ENCODE measurements around the gene TDRD7. TPM values are rescaled to one million over a fixed set of nuclear protein-coding genes. Genes with fewer than 3 reads are reported as not detected.
"Not testable (repeated sequence)": the region's sequence is repeated elsewhere in the genome, so short reads cannot be mapped to it uniquely, and the experiment has no call there.

The TDRD7 gene
- total RNA-seq, 1 donor from 2014 or later, result 4.1 TPM

DNA sequence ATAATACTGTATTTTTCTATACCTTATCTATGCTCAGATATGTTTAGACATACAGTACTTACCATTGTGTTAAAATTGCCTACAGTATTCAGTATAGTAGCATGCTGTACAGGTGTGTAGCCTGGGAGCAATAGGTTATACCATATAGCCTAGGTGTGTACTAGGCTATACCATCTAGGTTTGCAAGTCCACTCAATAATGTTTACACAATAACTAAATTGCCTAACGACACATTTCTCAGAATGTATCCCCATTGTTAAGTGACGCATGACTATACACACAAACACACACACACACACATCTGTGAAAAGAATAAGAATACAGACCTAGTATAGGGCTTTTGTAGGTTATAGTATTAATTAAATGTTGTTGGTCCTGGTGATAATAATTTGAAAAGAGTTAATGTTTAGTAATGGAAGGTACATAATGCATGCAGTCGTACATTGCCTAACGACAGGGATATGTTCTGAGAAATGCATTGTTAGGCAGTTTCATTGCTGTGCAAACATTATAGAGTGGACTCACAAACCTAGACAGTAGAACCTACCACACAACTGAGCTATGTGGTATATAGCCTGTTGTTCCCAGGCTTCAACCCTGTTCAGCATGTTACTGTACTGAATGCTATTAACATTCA is 13.6 kb downstream of the TDRD7 start:
- ATAC-seq (peak; percentile 70), DNase-seq (ENCODE audit: low spot score) (no peak)

DNA sequence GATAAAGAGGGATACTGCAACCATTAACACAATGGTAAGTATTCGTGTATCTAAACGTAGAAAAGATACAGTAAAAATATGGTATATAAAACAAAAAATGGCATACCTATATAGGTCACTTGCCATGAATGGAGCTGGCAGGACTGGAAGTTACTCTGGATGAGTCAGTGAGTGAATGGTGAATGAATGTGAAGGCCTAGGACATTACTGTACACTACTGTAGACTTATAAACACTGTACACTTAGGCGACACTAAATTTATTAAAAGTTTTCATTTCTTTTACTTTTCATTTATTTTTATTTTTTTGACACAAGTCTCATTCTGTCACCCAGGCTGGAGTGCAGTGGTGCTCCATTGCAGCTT is 14.1 kb downstream of the TDRD7 start:
- ATAC-seq (no peak), DNase-seq (ENCODE audit: low spot score) (no peak)

DNA sequence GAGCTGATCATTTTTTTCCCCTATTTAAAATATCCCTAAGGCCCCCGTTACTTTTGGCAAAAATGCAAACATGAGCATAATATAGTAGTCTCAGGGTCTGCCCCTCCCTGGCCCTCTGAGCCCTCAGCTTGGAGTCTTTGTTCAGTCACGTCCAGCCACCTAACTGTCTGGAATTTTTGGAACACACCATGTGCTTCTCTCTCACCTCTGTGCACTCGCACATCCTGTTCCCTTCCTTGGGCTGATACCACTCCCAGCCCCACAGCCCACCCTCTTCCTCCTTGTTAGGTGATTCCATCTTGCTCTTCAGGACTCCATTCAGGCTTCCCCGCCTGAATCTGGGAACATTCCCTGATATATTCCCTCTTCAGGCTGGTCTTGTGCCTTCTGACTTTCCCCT is 16.0 kb downstream of the TDRD7 start:
- DNase-seq (ENCODE audit: low spot score), result no peak
- no peak for ATAC-seq

- DNase-seq (ENCODE audit: low spot score) (no peak), ATAC-seq (no peak)
Measured at GRCh38 chr9:97430316-97431043, 18.6 kb downstream of the TDRD7 start.

GRCh38 chr9:97431044-97431441 is 19.1 kb downstream of the TDRD7 start:
- ATAC-seq (no peak), DNase-seq (ENCODE audit: low spot score) (no peak)

DNA sequence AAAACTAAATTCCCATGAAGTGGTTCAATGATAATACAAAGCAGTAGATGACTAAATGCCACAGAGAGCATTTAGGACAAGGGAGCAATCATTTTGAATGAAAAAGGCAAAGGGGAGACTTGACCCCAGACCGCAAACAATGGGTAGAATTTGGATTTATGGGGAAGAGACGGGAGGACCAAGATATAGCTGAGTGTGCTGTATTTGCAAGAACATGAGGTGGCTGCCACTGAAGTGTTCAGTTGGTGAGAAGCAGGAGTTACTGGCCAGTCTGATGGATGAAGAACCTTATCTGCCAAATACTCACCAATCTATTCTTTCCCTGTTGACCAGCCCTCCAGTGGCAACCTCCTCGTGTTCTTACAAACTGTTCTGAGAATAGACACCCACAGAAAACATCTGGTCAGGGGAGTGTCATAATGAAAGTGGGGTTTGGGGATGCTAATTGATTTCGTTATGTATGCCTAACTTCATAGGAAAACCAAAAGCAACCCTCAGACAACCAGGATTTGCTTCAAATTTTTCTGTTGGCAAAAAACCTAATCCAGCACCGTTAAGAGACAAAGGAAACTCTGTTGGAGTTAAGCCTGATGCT is 19.8 kb downstream of the TDRD7 start:
- no peak for ATAC-seq
- DNase-seq (ENCODE audit: low spot score), result no peak

DNA sequence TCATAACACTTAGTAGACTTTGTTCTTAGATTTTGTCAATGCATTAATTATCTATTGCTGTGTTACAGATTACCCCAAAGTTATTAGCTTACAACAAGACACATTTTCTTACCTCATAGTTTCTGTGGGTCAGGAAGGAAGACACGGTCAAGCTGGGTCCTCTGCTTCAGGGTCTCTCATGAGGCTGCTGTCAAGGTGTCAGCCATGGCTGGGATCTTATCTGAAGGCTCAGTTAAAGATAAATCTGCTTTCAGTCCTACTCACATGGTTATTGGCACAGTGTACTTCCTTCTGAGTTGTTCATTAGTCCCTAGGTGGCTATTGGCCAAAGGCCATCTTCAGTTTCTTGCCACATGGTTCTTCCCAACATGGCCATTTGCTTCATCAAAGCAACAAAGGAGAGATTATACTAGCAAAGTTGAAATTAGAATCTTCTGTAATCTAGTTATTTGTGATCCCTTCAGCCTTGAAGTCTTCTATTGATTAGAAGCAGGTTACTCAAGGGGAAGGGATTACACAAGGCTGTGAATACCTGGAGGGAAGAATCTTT is 25.2 kb downstream of the TDRD7 start:
- DNase-seq (ENCODE audit: low spot score) (no peak), ATAC-seq (no peak)

- no peak for ATAC-seq
- no peak for DNase-seq (ENCODE audit: low spot score)
Measured at GRCh38 chr9:97438257-97438656, 26.4 kb downstream of the TDRD7 start.

DNA sequence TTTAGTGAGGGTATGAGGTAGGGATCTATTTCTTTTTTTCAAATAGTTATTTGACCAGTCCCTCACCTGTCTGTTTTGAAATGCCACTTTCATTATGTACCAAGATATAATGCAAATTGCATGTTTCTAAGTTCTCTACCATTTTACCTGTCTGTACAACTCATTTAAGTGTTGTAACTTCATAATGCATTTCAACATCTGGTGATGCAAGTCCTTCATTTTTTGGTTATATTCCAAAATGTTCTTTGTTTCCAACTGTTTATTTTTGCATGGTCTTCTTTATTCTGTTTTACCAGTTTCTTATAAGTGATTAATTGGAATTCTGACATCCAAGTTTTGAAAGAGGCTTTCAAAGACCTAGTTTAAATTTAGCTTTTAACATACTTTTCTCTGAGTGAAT is 26.8 kb downstream of the TDRD7 start:
- no peak for DNase-seq (ENCODE audit: low spot score)
- ATAC-seq, result no peak

DNA sequence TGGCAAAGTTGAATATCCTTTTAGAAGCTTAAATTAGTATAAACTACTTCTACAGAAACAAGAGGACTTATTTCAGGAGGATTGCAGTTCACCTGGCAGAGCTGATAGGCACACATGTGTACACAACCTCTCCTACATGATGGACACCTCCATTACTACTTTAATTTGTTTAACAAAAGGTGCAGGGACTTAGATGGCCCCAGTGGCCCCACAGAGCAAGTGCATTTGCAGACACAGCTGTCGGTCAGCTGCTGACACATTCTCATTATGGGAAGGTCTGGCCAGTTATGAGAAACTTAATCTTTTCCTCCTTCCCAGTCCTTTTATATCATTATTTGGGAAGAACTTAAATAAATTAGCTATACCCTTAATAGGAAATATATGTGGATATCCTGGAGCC is 28.3 kb downstream of the TDRD7 start:
- ATAC-seq, result no peak

DNA sequence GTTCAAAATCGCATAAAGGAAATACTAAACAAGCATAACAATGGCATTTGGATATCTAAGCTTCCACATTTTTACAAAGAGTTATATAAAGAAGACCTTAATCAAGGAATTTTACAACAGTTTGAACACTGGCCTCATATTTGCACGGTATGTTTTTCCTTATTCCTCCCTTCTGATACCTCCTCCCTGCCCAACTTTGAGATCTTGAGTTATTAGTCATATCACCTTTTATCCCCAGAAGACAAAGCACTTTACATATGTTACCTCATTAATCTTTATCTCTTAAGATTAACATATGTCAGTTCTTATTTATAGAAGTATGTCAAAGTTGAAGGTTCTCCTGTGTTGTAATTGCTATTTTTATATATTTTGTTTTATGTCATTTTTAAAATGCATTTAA is 29.8 kb downstream of the TDRD7 start:
- ATAC-seq, result no peak
- DNase-seq (ENCODE audit: low spot score), result no peak

More for the DNA sequence above, 28.3 kb downstream of the TDRD7 start:
- DNase-seq (ENCODE audit: low spot score), result no peak

DNA sequence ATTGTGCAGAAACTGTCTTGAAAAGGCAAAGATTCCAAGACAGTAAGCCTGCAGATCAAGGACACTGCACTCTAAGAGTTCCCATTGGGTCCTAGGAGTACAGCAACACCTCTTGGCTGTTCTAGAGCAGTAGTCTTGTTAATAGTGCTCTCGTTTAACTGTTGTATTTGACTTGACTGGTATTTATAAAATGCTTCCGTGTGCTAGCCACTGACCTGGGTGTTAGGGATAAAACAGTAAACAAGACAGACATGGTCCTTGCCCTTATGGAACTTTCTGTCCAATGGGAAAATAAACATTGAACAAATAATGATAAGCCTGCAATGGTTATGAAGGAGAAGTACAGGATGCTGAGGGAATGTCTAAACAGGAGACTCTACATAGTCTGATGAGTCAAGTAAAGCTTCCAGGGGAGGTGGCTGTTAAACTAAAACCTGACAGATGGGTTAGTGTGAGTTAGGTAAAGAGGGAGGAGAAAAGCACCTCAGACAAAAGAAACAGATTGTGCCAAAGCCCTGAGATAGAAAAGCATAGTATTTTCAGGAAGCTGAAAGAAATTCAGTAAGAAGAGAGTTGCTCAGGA is 33.3 kb downstream of the TDRD7 start:
- ATAC-seq (no peak), DNase-seq (ENCODE audit: low spot score) (no peak)

DNA sequence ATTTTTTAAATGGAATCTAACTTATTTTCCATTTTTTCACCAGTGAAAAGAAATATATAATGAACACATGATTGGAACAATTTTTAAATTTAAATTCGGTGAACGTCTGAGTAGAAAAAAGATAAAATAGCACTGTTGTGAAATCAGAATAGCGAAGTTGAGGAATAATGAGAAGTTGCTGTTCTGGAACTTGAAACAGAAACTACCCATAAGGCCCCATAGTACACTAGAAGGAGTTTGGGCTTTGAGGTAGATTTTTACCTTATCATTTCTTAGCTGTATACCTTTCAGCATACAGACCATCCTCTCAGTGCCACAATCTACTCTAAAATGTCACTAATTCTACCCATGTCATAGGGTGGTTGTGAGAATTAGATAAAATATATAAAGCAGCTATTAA is 35.1 kb downstream of the TDRD7 start:
- ATAC-seq (no peak), DNase-seq (ENCODE audit: low spot score) (no peak)

GRCh38 chr9:97453573-97453972 is 41.7 kb downstream of the TDRD7 start:
- DNase-seq (ENCODE audit: low spot score); ATAC-seq: not testable (repeated sequence)

DNA sequence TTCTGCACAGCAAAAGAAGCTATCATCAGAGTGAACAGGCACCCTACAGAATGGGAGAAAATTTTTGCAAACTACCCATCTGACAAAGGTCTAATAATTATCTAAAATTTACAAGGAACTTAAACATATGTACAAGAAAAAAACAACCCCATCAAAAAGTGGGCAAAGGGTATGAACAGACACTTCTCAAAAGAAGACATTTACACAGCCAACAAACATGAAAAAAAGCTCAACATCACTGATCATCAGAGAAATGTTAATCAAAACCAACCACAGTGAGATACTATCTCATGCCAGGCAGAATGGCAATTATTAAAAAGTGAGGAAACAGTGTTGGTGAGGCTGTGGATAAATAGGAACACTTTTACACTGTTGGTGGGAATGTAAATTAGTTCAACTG is 44.9 kb downstream of the TDRD7 start:
- DNase-seq (ENCODE audit: low spot score); ATAC-seq: not testable (repeated sequence)

DNA sequence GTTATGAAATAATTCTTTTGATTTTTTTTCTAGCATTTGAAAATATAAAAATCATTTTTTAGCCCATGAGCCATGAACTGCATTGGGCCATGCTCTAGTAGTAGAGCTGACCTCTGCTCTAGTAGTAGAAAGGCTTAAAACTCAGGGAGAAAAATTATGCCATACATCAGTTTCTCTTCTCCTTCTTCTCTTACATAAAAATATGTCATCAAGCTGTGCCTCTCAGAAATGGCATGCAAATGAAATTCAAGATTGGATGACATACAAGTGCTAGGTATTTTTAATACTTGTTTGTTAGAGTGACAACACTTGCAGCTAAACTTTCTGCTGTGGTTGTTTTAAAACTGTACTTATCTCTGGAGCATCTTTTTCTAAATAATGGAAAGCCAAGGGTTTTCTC is 47.4 kb downstream of the TDRD7 start:
- no peak for DNase-seq (ENCODE audit: low spot score)
- no peak for ATAC-seq

- peak; percentile 38 for ATAC-seq
- DNase-seq (ENCODE audit: low spot score), result no peak
Measured at GRCh38 chr9:97462159-97462558, 50.3 kb downstream of the TDRD7 start.

GRCh38 chr9:97462914-97463313 is 51.0 kb downstream of the TDRD7 start:
- no peak for ATAC-seq

GRCh38 chr9:97468658-97469448 is 57.0 kb downstream of the TDRD7 start:
- ATAC-seq (peak; percentile 98), DNase-seq (ENCODE audit: low spot score) (peak; percentile 89)

More at GRCh38 chr9:97462914-97463313, 51.0 kb downstream of the TDRD7 start:
- DNase-seq (ENCODE audit: low spot score), result no peak

DNA sequence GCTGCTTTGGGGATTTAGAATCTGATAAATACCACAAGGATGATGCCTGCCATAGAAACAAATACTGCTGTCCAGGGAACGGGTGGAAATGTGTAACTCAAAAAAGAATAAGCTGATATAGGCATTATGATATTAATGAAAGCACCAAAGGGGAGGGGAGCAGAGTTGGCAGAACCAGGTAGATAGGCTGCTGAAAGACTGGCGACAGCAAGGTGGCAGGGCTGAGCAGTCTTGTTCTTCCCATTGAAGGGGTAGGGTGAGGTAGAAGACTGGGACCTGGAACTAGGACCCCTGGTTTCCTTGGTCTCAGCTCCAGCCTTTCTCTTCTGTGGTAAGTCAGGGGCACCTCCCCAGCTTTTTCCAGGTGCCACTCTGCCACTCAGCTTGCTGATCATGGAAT is 58.2 kb downstream of the TDRD7 start:
- DNase-seq (ENCODE audit: low spot score), result peak; percentile 49
- peak; percentile 70 for ATAC-seq

- DNase-seq (ENCODE audit: low spot score), result no peak
- ATAC-seq, result no peak
Measured at GRCh38 chr9:97473717-97474116, 61.8 kb downstream of the TDRD7 start.
